Measurements from ENCODE around the gene MED26.
"Not testable (repeated sequence)": the region's sequence is repeated elsewhere in the genome, so short reads cannot be mapped to it uniquely, and the experiment has no call there.

GRCh38 chr19:16673839-16674238, 45.8 kb upstream of the MED26 start:
- TF ChIP-seq, protein P1, sequence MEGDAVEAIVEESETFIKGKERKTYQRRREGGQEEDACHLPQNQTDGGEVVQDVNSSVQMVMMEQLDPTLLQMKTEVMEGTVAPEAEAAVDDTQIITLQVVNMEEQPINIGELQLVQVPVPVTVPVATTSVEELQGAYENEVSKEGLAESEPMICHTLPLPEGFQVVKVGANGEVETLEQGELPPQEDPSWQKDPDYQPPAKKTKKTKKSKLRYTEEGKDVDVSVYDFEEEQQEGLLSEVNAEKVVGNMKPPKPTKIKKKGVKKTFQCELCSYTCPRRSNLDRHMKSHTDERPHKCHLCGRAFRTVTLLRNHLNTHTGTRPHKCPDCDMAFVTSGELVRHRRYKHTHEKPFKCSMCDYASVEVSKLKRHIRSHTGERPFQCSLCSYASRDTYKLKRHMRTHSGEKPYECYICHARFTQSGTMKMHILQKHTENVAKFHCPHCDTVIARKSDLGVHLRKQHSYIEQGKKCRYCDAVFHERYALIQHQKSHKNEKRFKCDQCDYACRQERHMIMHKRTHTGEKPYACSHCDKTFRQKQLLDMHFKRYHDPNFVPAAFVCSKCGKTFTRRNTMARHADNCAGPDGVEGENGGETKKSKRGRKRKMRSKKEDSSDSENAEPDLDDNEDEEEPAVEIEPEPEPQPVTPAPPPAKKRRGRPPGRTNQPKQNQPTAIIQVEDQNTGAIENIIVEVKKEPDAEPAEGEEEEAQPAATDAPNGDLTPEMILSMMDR (IDR thresholded peaks at IDR 0.05), result not testable (repeated sequence)
- TF ChIP-seq POLR2A, POLR2AphosphoS5, EP300 (IDR thresholded peaks at IDR 0.05): not testable (repeated sequence)
